Astrocyte (in vitro differentiated cells and primary cell): ENCODE results near the gene HAND1. TPM values are rescaled to one million over a fixed set of nuclear protein-coding genes. Genes with fewer than 3 reads are reported as not detected.

ENCODE experiments used
- DNase-seq: peaks from one replicate; pipeline ENCODE4 v3.0.0-alpha.2; 2010; ENCODE audit warnings: low read depth
- FAIRE-seq: peaks from 2 replicates; lab custom pipeline; 2011; peaks lifted over from hg19 to GRCh38; lab: Jason Lieb, UNC
- H2AFZ ChIP-seq: 2 replicates; pipeline ENCODE4 v1.6.0; 2012; ENCODE audit warnings: low read depth, low read length, inconsistent platforms
- H3K27ac ChIP-seq: 2 replicates; pipeline ENCODE4 v1.5.1; 2011; ENCODE audit warnings: low read depth, low read length, inconsistent platforms
- H3K27me3 ChIP-seq: 2 replicates; pipeline ENCODE4 v1.6.0; 2011; ENCODE audit warnings: low read length, inconsistent platforms; ENCODE audit not compliant: insufficient read depth
- H3K36me3 ChIP-seq: 2 replicates; pipeline ENCODE4 v1.5.1; 2011; ENCODE audit warnings: low read length, inconsistent platforms; ENCODE audit not compliant: insufficient read depth
- H3K4me1 ChIP-seq: 2 replicates; pipeline ENCODE4 v1.5.1; 2011; ENCODE audit warnings: low read length, inconsistent platforms; ENCODE audit not compliant: insufficient read depth
- H3K4me2 ChIP-seq: 2 replicates; pipeline ENCODE4 v1.6.0; 2012; ENCODE audit warnings: low read length, inconsistent platforms
- H3K4me3 ChIP-seq: 2 replicates; pipeline ENCODE4 v1.5.1; 2011; ENCODE audit warnings: low read depth, mild to moderate bottlenecking, low read length, inconsistent platforms; ENCODE audit not compliant: insufficient read depth
- H3K79me2 ChIP-seq: 2 replicates; pipeline ENCODE4 v1.6.0; 2012; ENCODE audit warnings: mild to moderate bottlenecking, low read length, inconsistent platforms; ENCODE audit not compliant: insufficient read depth
- H3K9ac ChIP-seq: 2 replicates; pipeline ENCODE4 v1.6.0; 2012; ENCODE audit warnings: mild to moderate bottlenecking, low read length, inconsistent platforms
- H3K9me3 ChIP-seq: 2 replicates; pipeline ENCODE4 v1.5.1; 2012; ENCODE audit warnings: low read depth, mild to moderate bottlenecking, low read length, inconsistent platforms; ENCODE audit not compliant: insufficient read depth
- H4K20me1 ChIP-seq: 2 replicates; pipeline ENCODE4 v1.6.0; 2012; ENCODE audit warnings: low read length, inconsistent platforms; ENCODE audit not compliant: insufficient read depth
- H3K27ac Mint-ChIP-seq: one replicate; pipeline ENCODE4 v1.8.0; 2021; ENCODE audit warnings: mild to moderate bottlenecking, mixed read lengths; ENCODE audit not compliant: unreplicated experiment
- H3K27me3 Mint-ChIP-seq: one replicate; pipeline ENCODE4 v1.8.0; 2021; ENCODE audit warnings: low read depth, mixed read lengths; ENCODE audit not compliant: unreplicated experiment
- H3K36me3 Mint-ChIP-seq: one replicate; pipeline ENCODE4 v1.8.0; 2021; ENCODE audit warnings: low read depth, mixed read lengths; ENCODE audit not compliant: unreplicated experiment
- H3K4me1 Mint-ChIP-seq: one replicate; pipeline ENCODE4 v1.8.0; 2021; ENCODE audit warnings: low read depth, mixed read lengths; ENCODE audit not compliant: unreplicated experiment
- H3K4me3 Mint-ChIP-seq: one replicate; pipeline ENCODE4 v1.8.0; 2021; ENCODE audit warnings: mild to moderate bottlenecking, moderate library complexity, mixed read lengths; ENCODE audit not compliant: unreplicated experiment
- H3K9me3 Mint-ChIP-seq: one replicate; pipeline ENCODE4 v1.8.0; 2021; ENCODE audit warnings: mild to moderate bottlenecking, mixed read lengths; ENCODE audit not compliant: unreplicated experiment
- CTCF ChIP-seq: IDR thresholded peaks from 2 replicates; pipeline ENCODE4 v1.5.1; 2011; ENCODE audit warnings: low read depth, mild to moderate bottlenecking, inconsistent platforms, low read length, moderate library complexity; ENCODE audit not compliant: insufficient read depth
- EZH2 ChIP-seq: IDR thresholded peaks from 2 replicates; pipeline ENCODE4 v1.6.1; 2012; ENCODE audit warnings: mild to moderate bottlenecking, low read length, inconsistent platforms; ENCODE audit not compliant: insufficient read depth
- total RNA-seq: library from RNA; stranded (reverse); gene quantifications from 2 replicates; pipeline ENCODE4 v1.2.1, GENCODE V29; 2021

HAND1 gene
- total RNA-seq, 1 donor from 2014 or later = not detected

GRCh38 chr5:154435226-154435625 is 42.8 kb downstream of the HAND1 start:
- Histone ChIP-seq H3K4me3 (no peak overlapping the region), H3K79me2 (no peaks in the 10 kb centered on the region), H3K4me2 (no peak overlapping the region), H3K9ac (no peak overlapping the region), H3K9me3 (no peaks in the 10 kb centered on the region), H4K20me1 (no peaks in the 10 kb centered on the region), H3K4me1 (no peaks in the 10 kb centered on the region), H3K27ac (no peak overlapping the region), H3K36me3 (peaks cover 10% of the 10 kb centered on the region), H3K27me3 (no peaks in the 10 kb centered on the region), H2AFZ (no peak overlapping the region)
- Mint-ChIP-seq H3K4me1 (no peaks in the 10 kb centered on the region), H3K9me3 (no peaks in the 10 kb centered on the region), H3K27me3 (no peaks in the 10 kb centered on the region), H3K27ac (no peak overlapping the region), H3K4me3 (no peak overlapping the region), H3K36me3 (peaks cover 16% of the 10 kb centered on the region)
- no peak for TF ChIP-seq CTCF
- TF ChIP-seq EZH2 = no peak
- FAIRE-seq (no peak), DNase-seq (no peak)

GRCh38 chr5:154430961-154431630 is 46.9 kb downstream of the HAND1 start:
- TF ChIP-seq CTCF = no peak
- no peak for TF ChIP-seq EZH2
- DNase-seq (no peak), FAIRE-seq (no peak)
- H2AFZ ChIP-seq = no peak overlapping the region
- H3K9me3 Mint-ChIP-seq = no peaks in the 10 kb centered on the region
- peaks cover 5% of the 10 kb centered on the region for H3K36me3 ChIP-seq
- no peaks in the 10 kb centered on the region for H3K4me1 ChIP-seq
- H3K79me2 ChIP-seq = no peaks in the 10 kb centered on the region
- no peak overlapping the region for H3K27ac Mint-ChIP-seq
- H3K4me1 Mint-ChIP-seq = no peaks in the 10 kb centered on the region
- H3K9ac ChIP-seq = no peak overlapping the region
- H3K27me3 ChIP-seq = no peaks in the 10 kb centered on the region
- H3K36me3 Mint-ChIP-seq = peaks cover 4% of the 10 kb centered on the region
- H3K27ac ChIP-seq = no peak overlapping the region
- no peak overlapping the region for H3K4me3 ChIP-seq
- H3K4me2 ChIP-seq = no peak overlapping the region
- no peak overlapping the region for H3K4me3 Mint-ChIP-seq
- no peaks in the 10 kb centered on the region for H4K20me1 ChIP-seq
- H3K27me3 Mint-ChIP-seq = no peaks in the 10 kb centered on the region
- H3K9me3 ChIP-seq = no peaks in the 10 kb centered on the region

- Histone ChIP-seq H3K79me2 (no peaks in the 10 kb centered on the region), H3K4me1 (no peaks in the 10 kb centered on the region), H3K36me3 (no peaks in the 10 kb centered on the region), H2AFZ (no peak overlapping the region), H3K4me3 (no peak overlapping the region), H3K9me3 (no peaks in the 10 kb centered on the region), H3K9ac (no peak overlapping the region), H4K20me1 (no peaks in the 10 kb centered on the region), H3K4me2 (no peak overlapping the region), H3K27ac (no peak overlapping the region), H3K27me3 (no peaks in the 10 kb centered on the region)
- no peak overlapping the region for H3K4me3 Mint-ChIP-seq
- DNase-seq (no peak), FAIRE-seq (no peak)
- no peaks in the 10 kb centered on the region for H3K36me3 Mint-ChIP-seq
- TF ChIP-seq CTCF (no peak), EZH2 (no peak)
- no peaks in the 10 kb centered on the region for H3K27me3 Mint-ChIP-seq
- H3K9me3 Mint-ChIP-seq = no peaks in the 10 kb centered on the region
- H3K27ac Mint-ChIP-seq = no peak overlapping the region
- H3K4me1 Mint-ChIP-seq = no peaks in the 10 kb centered on the region
These were observed 47.6 kb downstream of the HAND1 start for GRCh38 chr5:154430466-154430865.
